B cell (primary cell): ENCODE measurements around the gene RNF181. TPM values are rescaled to one million over a fixed set of nuclear protein-coding genes. Genes with fewer than 3 reads are reported as not detected.

Source experiments
- ATAC-seq: fragments of 200-7000 bp; cut with Tn5 transposase; one replicate; pipeline ENCODE4 v1.10.0; 2021; ENCODE audit warnings: low read depth, mild to moderate bottlenecking, moderate number of reproducible peaks, moderate library complexity
- CTCF ChIA-PET: fragments of 350-600 bp; sonication (Branson Sonifier 250); formaldehyde crosslinking; loops from one replicate; lab custom pipeline; 2021; ENCODE audit warnings: antibody characterized with exemption, inconsistent platforms; lab: Charles Lee
- POLR2A ChIA-PET: fragments of 350-600 bp; sonication (Branson Sonifier 250); formaldehyde crosslinking; loops from one replicate; lab custom pipeline; 2021; ENCODE audit warnings: antibody characterized with exemption; lab: Charles Lee
- DNase-seq: peaks from one replicate; pipeline ENCODE4 v3.0.0; 2013
- H2AFZ ChIP-seq: 2 replicates; pipeline ENCODE4 v1.6.1; 2012; ENCODE audit warnings: mild to moderate bottlenecking, low read depth, low read length; ENCODE audit not compliant: insufficient read depth, poor library complexity, severe bottlenecking
- H3K27ac ChIP-seq, 2 donors: 1 replicate in 1 of 2; 2 replicates in 1 of 2; pipeline ENCODE4 v1.5.1; 2012 to 2013; ENCODE audit warnings: low read length in 2 of 2, mild to moderate bottlenecking in 2 of 2, moderate library complexity in 1 of 2
- H3K27me3 ChIP-seq, 4 experiments: fragments of 200-600 bp in 1 of 4; sonication (generic) in 1 of 4; replicated peaks in 1 of 4; 1 replicate in 2 of 4; 2 replicates in 2 of 4; pipeline versions ENCODE4 v1.6.1 to v1.7.0; 2013 to 2016; ENCODE audit warnings: low read length in 3 of 4, mild to moderate bottlenecking in 2 of 4, mixed read lengths in 1 of 4, moderate library complexity in 1 of 4; ENCODE audit not compliant: insufficient read depth in 4 of 4, control insufficient read depth in 3 of 4; ENCODE audit errors: control extremely low read depth in 1 of 4
- H3K36me3 ChIP-seq, 2 experiments: replicated peaks in 1 of 2; 1 replicate in 1 of 2; 2 replicates in 1 of 2; pipeline versions ENCODE4 v1.6.1 to v1.7.1; 2013; ENCODE audit warnings: low read length in 1 of 2; ENCODE audit not compliant: insufficient read depth in 2 of 2, control insufficient read depth in 1 of 2; ENCODE audit errors: control extremely low read depth in 1 of 2, extremely low read depth in 1 of 2
- H3K4me1 ChIP-seq, 2 donors: fragments of 200-600 bp in 1 of 2; sonication (generic) in 1 of 2; 1 replicate in 1 of 2; 2 replicates in 1 of 2; pipeline versions ENCODE4 v1.5.1 to v1.6.1; 2013 to 2017; ENCODE audit warnings: low read length in 2 of 2; ENCODE audit not compliant: control insufficient read depth in 2 of 2, insufficient read depth in 2 of 2
- H3K4me2 ChIP-seq: replicated peaks from 2 replicates; pipeline ENCODE3; 2012; ENCODE audit warnings: mild to moderate bottlenecking, low read depth, low read length; ENCODE audit not compliant: poor library complexity, severe bottlenecking
- H3K4me3 ChIP-seq, 5 experiments: fragments of 200-600 bp in 1 of 5; sonication (generic) in 1 of 5; 1 replicate in 3 of 5; 2 replicates in 2 of 5; pipeline versions ENCODE4 v1.5.1 to v1.7.0; 2011 to 2016; ENCODE audit warnings: low read length in 4 of 5, mild to moderate bottlenecking in 4 of 5, low read depth in 2 of 5, control low read depth in 1 of 5, moderate library complexity in 1 of 5; ENCODE audit not compliant: insufficient read depth in 1 of 5; ENCODE audit errors: control extremely low read depth in 1 of 5, extremely low read depth in 1 of 5
- H3K79me2 ChIP-seq: fragments of 200-600 bp; sonication (generic); one replicate; pipeline ENCODE4 v1.6.0; 2016; ENCODE audit warnings: low read length; ENCODE audit not compliant: control insufficient read depth, insufficient read depth
- H3K9ac ChIP-seq: fragments of 200-600 bp; sonication (generic); 2 replicates; pipeline ENCODE4 v1.6.1; 2017; ENCODE audit warnings: mild to moderate bottlenecking, low read length, moderate library complexity
- H3K9me3 ChIP-seq, 3 donors: one replicate each; pipeline versions ENCODE4 v1.6.1 to v1.7.1; 2013; ENCODE audit warnings: low read length in 2 of 3; ENCODE audit not compliant: control insufficient read depth in 2 of 3, insufficient read depth in 1 of 3; ENCODE audit errors: control extremely low read depth in 1 of 3
- H4K20me1 ChIP-seq: 2 replicates; pipeline ENCODE4 v1.6.0; 2012; ENCODE audit warnings: mild to moderate bottlenecking, low read length; ENCODE audit not compliant: insufficient read depth, control insufficient read depth, poor library complexity, severe bottlenecking
- H3K27ac Mint-ChIP-seq: one replicate; pipeline ENCODE4 v1.8.0; 2021; ENCODE audit warnings: mixed read lengths
- H3K27me3 Mint-ChIP-seq: one replicate; pipeline ENCODE4 v1.8.0; 2021; ENCODE audit warnings: mixed read lengths
- H3K4me1 Mint-ChIP-seq: one replicate; pipeline ENCODE4 v1.8.0; 2021; ENCODE audit warnings: mixed read lengths
- H3K4me3 Mint-ChIP-seq: one replicate; pipeline ENCODE4 v1.8.0; 2021; ENCODE audit warnings: mixed read lengths
- H3K9me3 Mint-ChIP-seq: one replicate; pipeline ENCODE4 v1.8.0; 2022; ENCODE audit warnings: mixed read lengths; ENCODE audit not compliant: insufficient read depth
- EZH2 ChIP-seq: IDR thresholded peaks from 2 replicates; pipeline ENCODE4 v1.6.1; 2012; ENCODE audit warnings: borderline replicate concordance, low read depth, mild to moderate bottlenecking, moderate library complexity, low read length; ENCODE audit not compliant: insufficient read depth, poor library complexity, severe bottlenecking
- WGBS: methylation state at CpG from one replicate; pipeline ENCODE4 v1.1.5; 2013; ENCODE audit warnings: missing lambda C conversion rate; ENCODE audit not compliant: insufficient coverage; 5-methylcytosine and 5-hydroxymethylcytosine counted together
- intact Hi-C: fragments of 100-400 bp; cut with micrococcal nuclease; formaldehyde crosslinking; loops from one replicate; pipeline ENCODE4 v1.10.0; 2022
- polyA plus RNA-seq: library from polyadenylated mRNA; depleted of rRNA; stranded (reverse); fragments of >200 nt; gene quantifications from 2 replicates; pipeline ENCODE4 v1.2.3, GENCODE V29; 2012
- total RNA-seq, 2 donors: library from RNA; stranded (reverse); fragments of 120-200 nt in 1 of 2; gene quantifications; 1 replicate in 1 of 2; 2 replicates in 1 of 2; pipeline versions ENCODE4 v1.2.3 to v1.2.4, GENCODE V29; 2013 to 2022
- TF ChIP-seq, protein P1 (sequence below): fragments of 200-600 bp; IDR thresholded peaks from one replicate; pipeline ENCODE4 v1.8.0; 2022; ENCODE audit warnings: antibody characterized with exemption, mild to moderate bottlenecking

The RNF181 gene
- total and polyA plus RNA-seq, 2 donors (not counting 1 experiment from before 2014, with no cell fraction given) = 76.6 to 151 TPM

DNA sequence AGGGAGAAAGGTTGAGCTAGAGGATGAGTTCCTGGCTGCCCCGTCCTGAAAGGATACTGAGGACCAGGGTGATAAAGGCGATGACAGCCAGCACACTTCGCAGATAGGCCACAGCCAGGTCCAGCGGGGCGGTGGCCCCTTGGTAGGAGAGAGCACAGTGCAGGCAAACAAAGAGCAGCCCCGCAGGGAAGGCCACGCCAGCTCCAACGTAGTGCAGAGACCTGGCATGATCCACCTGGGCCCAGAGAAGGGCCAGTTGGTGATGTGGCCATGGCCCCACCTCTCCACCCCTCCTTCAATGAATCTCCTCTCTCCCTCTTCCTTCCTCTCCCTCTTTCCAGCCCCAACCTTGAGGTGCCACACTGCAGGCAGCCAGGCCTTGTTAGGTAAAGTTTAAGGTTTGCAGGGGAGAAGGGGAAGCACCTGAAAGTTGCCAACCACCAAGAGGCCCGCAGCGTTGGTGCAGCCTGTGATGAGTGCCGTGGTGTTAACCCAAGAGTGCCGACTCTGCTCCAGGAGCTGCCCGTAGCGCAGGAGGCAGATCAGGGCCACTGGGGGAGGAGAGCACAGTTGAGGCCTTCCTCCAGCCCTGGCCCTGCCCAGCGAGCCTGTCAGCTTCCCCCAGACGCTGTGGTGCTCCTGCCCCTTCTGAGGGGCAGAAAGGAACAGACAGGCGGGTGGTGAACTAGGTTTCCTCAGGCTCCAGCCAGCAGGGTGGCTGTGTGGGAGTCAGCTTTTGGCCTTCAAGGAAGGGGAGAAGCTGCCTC, 4.1 kb downstream of the RNF181 start:
- peak overlapping the region; percentile 26 for H3K27ac Mint-ChIP-seq
- H3K79me2 ChIP-seq = peaks cover 43% of the 10 kb centered on the region
- H3K27me3 Mint-ChIP-seq = no peaks in the 10 kb centered on the region
- H2AFZ ChIP-seq = no peak overlapping the region
- no peaks in the 10 kb centered on the region for H3K9me3 Mint-ChIP-seq
- no peaks in the 10 kb centered on the region for H3K27me3 ChIP-seq
- H3K4me1 ChIP-seq = peaks cover 27 to 38% of the 10 kb centered on the region in 2 donors
- no peak for TF ChIP-seq EZH2
- TF ChIP-seq, protein P1, sequence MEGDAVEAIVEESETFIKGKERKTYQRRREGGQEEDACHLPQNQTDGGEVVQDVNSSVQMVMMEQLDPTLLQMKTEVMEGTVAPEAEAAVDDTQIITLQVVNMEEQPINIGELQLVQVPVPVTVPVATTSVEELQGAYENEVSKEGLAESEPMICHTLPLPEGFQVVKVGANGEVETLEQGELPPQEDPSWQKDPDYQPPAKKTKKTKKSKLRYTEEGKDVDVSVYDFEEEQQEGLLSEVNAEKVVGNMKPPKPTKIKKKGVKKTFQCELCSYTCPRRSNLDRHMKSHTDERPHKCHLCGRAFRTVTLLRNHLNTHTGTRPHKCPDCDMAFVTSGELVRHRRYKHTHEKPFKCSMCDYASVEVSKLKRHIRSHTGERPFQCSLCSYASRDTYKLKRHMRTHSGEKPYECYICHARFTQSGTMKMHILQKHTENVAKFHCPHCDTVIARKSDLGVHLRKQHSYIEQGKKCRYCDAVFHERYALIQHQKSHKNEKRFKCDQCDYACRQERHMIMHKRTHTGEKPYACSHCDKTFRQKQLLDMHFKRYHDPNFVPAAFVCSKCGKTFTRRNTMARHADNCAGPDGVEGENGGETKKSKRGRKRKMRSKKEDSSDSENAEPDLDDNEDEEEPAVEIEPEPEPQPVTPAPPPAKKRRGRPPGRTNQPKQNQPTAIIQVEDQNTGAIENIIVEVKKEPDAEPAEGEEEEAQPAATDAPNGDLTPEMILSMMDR = no peak
- 86% methylated on average over 13 of the region's 17 CpGs for WGBS
- peaks cover 40% of the 10 kb centered on the region for H3K4me1 Mint-ChIP-seq
- intact Hi-C loops = loop anchor here (5.0 kb wide), 1 partner anchor 207 kb away; no protein-coding TSS in a partner anchor
- ATAC-seq (no peak), DNase-seq (no peak)
- no peak overlapping the region for H3K27ac ChIP-seq
- H3K9me3 ChIP-seq = no peaks in the 10 kb centered on the region
- H3K9ac ChIP-seq = no peak overlapping the region
- H3K4me3 ChIP-seq = no peak overlapping the region
- no peak overlapping the region for H3K4me3 Mint-ChIP-seq
- CTCF ChIA-PET = interaction anchor here (1.8 to 1.9 kb wide), 2 partner anchors 9 to 37 kb away, joined by 6 to 7 read pairs; no protein-coding TSS in a partner anchor
- peaks cover 0 to 28% of the 10 kb centered on the region in 2 experiments for H3K36me3 ChIP-seq
- no peak overlapping the region for H3K4me2 ChIP-seq
- peaks cover 18% of the 10 kb centered on the region for H4K20me1 ChIP-seq
- POLR2A ChIA-PET = interaction anchor here (1.0 kb wide), 1 partner anchor 46 kb away, joined by 3 read pairs; no protein-coding TSS in a partner anchor

DNA sequence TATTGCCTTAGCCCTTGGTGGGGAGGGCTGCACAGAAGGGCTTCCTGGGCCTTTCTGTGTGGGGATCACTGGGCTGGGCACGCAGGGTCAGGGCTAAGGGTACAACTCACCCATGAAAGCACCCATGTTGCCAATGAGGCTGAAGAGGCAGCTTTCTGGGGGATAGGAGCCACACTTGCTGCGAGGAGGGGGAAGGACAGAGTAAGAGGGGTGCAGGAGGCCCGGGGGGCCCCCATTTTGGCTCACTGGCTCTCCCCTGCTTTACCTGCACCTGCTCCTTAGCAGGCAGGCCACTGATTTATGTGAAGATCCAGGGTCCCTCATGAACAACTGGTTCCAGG, 4.7 kb downstream of the RNF181 start:
- Mint-ChIP-seq H3K4me1 (peaks cover 38% of the 10 kb centered on the region), H3K9me3 (no peaks in the 10 kb centered on the region), H3K4me3 (no peak overlapping the region), H3K27ac (peak overlapping the region; percentile 26), H3K27me3 (no peaks in the 10 kb centered on the region)
- CTCF ChIA-PET = interaction anchor here (1.4 to 1.9 kb wide), 3 partner anchors 9 to 37 kb away, joined by 3 to 7 read pairs (median 6); no protein-coding TSS in a partner anchor
- Histone ChIP-seq H2AFZ (no peak overlapping the region), H3K4me2 (no peak overlapping the region), H3K36me3 (peaks cover 0 to 28% of the 10 kb centered on the region in 2 experiments), H4K20me1 (peaks cover 23% of the 10 kb centered on the region), H3K27ac (no peak overlapping the region), H3K4me3 (no peak overlapping the region), H3K79me2 (peaks cover 41% of the 10 kb centered on the region), H3K9me3 (no peaks in the 10 kb centered on the region), H3K9ac (no peak overlapping the region), H3K27me3 (no peaks in the 10 kb centered on the region), H3K4me1 (peaks cover 25 to 35% of the 10 kb centered on the region in 2 donors)
- intact Hi-C loops = loop anchor here (5.0 kb wide), 1 partner anchor 208 kb away; no protein-coding TSS in a partner anchor
- ATAC-seq (no peak), DNase-seq (no peak)
- WGBS = 87% methylated on average over 3 of the region's 3 CpGs
- TF ChIP-seq EZH2 = no peak
- TF ChIP-seq, protein P1 = no peak
- POLR2A ChIA-PET = interaction anchor here (1.0 kb wide), 1 partner anchor 47 kb away, joined by 3 read pairs; no protein-coding TSS in a partner anchor
